Skeletal muscle satellite cell (primary cell): ENCODE data around the gene FAN1. TPM values are rescaled to one million over a fixed set of nuclear protein-coding genes. Genes with fewer than 3 reads are reported as not detected.

ENCODE experiments used
- H3K27me3 ChIP-seq: 2 replicates; pipeline ENCODE4 v1.7.0; 2013; ENCODE audit warnings: low read length; ENCODE audit not compliant: control insufficient read depth, insufficient read depth
- H3K36me3 ChIP-seq: 2 replicates; pipeline ENCODE4 v1.7.0; 2013; ENCODE audit warnings: mild to moderate bottlenecking, control low read depth, low read length; ENCODE audit not compliant: insufficient read depth
- H3K4me1 ChIP-seq: 2 replicates; pipeline ENCODE4 v1.7.0; 2013; ENCODE audit warnings: low read length; ENCODE audit not compliant: control insufficient read depth, insufficient read depth
- H3K4me2 ChIP-seq: 2 replicates; pipeline ENCODE4 v1.7.0; 2013; ENCODE audit warnings: mild to moderate bottlenecking, low read length
- H3K4me3 ChIP-seq: 2 replicates; pipeline ENCODE4 v1.7.0; 2013; ENCODE audit warnings: low read length
- H3K9ac ChIP-seq: 2 replicates; pipeline ENCODE4 v1.7.0; 2013; ENCODE audit warnings: mild to moderate bottlenecking, low read depth, low read length, moderate library complexity
- H3K9me3 ChIP-seq: replicated peaks from 2 replicates; pipeline ENCODE4 v1.7.0; 2013; ENCODE audit warnings: mild to moderate bottlenecking, control low read depth, low read length
- small RNA-seq: library from RNA; depleted of rRNA; stranded (forward); fragments of <200 nt; gene quantifications from one replicate; pipeline ENCODE3, GENCODE V24; 2012

Gene FAN1

DNA sequence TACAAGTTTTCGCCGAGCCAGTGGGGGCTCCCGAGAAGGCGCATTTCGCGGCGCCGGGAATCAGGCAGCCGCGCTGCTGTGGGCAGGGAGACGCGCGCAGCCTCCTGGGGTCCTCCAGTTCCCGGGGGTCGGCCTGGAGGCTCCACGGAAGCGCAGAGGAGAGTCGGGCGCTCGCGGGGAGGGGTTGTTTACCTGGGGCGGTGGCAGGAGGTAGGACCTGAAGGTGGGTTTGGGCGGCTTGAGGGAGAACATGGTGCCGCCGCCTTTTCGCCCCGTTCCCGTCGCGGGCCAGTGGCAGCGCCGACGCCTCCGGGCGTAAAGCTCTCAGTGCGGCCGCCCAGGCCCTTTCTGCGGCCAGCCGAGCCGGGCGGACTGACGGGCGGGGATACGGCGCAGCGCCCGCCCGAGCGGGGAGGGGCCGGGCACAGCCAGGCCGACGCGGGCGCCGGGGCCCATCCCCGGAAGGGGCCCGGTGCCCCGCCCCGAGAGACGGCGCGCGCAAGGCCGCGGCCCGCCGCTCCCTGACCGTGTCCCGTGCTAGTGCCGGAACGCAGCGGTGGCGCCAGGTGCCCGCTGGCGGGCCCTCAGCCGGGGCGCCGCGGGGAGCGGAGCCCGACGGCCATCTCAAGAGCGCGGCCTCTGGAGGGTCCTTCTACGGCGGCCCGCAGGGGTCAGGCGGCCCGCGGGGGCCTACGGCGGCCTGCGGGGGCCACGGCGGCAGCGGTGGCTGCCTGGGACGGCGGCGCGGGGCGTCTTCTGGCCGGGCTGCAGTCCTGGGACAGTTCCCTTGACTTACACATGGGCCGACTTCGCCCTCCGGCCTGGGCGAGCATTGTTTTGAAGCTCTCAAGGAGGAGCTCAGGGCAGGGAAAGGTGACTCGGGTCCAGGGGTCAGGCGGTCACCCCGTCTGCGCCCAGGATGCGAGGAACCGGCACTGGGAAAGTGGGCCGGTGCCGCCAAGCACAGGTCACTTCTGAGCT, 87.8 kb downstream of the FAN1 start, which contains the start of gene MTMR10:
Gene MTMR10 (minus strand): TSS at position 374 of the 981 bp plus-strand sequence. CDS start 122 bp downstream, at position 252.
- H3K4me2 ChIP-seq: peak within 1 kb of the TSS; percentile 91
- H3K9ac ChIP-seq: peak within 1 kb of the TSS; percentile 96
- H3K4me1 ChIP-seq: peaks cover 15% of the 10 kb centered on the region
- H3K9me3 ChIP-seq: no peaks in the 10 kb centered on the region
- H3K27me3 ChIP-seq: no peaks in the 10 kb centered on the region
- H3K4me3 ChIP-seq: peak within 1 kb of the TSS; percentile 92
- H3K36me3 ChIP-seq: peaks cover 2% of the 10 kb centered on the region

GRCh38 chr15:30992249-30992864, 88.6 kb downstream of the FAN1 start:
- no peaks in the 10 kb centered on the region for H3K36me3 ChIP-seq
- H3K4me2 ChIP-seq: peak overlapping the region; percentile 91
- peak overlapping the region; percentile 96 for H3K9ac ChIP-seq
- H3K9me3 ChIP-seq: no peaks in the 10 kb centered on the region
- peak overlapping the region; percentile 92 for H3K4me3 ChIP-seq
- H3K27me3 ChIP-seq: no peaks in the 10 kb centered on the region
- H3K4me1 ChIP-seq: peaks cover 15% of the 10 kb centered on the region

Small RNA genes lying within 50 kb of the gene (small RNA-seq; reads per million reads assigned to genes)
- gene RNU6-466P: not detected
